Subcutaneous adipose tissue (tissue), 4 donors: Measurements from ENCODE around the gene CUBN. TPM values are rescaled to one million over a fixed set of nuclear protein-coding genes. Genes with fewer than 3 reads are reported as not detected.

Experiments
- total RNA-seq, 4 donors: library from RNA; depleted of rRNA; stranded (reverse); fragments of >200 nt; gene quantifications; one replicate each; pipeline ENCODE4 v1.1.0, GENCODE V29; 2016
- TF ChIP-seq, protein P1 (sequence below): fragments of 450-650 bp; IDR thresholded peaks from one replicate; pipeline ENCODE4 v1.5.1; 2016; ENCODE audit warnings: low read depth, mild to moderate bottlenecking, control low read depth, antibody characterized with exemption, moderate library complexity

Gene CUBN
- total RNA-seq, 4 donors from 2014 or later: 1.9 to 6.6 (median 4.8) TPM

DNA sequence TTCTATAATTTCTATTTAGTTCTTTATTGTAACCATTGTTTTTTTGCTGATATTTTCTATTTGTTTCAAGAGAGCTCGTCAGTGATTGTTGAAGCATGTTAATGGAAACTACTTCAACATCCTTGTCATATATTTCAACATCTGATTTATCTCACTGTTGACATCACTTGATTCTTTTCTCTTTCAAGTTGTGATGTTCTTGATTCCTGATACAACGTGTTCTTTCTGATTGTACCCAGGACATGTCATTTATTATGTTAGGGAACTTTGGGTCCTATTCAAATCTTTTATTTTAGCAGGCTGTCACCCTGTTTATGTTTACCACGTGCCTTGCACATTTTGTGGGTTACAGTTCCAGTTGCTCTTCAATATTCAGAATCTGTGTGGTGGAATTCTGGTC lies 232.6 kb downstream of the CUBN start:
- TF ChIP-seq, protein P1, sequence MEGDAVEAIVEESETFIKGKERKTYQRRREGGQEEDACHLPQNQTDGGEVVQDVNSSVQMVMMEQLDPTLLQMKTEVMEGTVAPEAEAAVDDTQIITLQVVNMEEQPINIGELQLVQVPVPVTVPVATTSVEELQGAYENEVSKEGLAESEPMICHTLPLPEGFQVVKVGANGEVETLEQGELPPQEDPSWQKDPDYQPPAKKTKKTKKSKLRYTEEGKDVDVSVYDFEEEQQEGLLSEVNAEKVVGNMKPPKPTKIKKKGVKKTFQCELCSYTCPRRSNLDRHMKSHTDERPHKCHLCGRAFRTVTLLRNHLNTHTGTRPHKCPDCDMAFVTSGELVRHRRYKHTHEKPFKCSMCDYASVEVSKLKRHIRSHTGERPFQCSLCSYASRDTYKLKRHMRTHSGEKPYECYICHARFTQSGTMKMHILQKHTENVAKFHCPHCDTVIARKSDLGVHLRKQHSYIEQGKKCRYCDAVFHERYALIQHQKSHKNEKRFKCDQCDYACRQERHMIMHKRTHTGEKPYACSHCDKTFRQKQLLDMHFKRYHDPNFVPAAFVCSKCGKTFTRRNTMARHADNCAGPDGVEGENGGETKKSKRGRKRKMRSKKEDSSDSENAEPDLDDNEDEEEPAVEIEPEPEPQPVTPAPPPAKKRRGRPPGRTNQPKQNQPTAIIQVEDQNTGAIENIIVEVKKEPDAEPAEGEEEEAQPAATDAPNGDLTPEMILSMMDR: no peak

DNA sequence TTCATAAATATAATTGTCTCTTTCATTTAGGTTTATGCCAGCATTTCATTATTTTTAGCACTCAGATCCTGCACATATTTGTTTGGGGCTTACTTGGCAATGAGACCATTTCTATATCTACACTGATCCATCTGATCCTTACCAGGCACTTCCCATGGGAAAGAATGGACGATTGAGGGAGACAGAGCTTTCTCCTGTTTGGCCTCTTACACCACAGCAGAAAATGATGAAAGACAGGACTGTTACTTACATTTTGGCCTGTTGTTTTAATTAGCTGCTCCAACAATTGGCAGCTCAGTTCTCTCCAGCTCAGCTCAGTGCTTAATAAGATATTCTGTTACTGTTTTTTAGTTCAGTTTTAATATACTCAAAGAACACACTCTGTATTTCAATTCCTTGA lies 234.8 kb downstream of the CUBN start:
- TF ChIP-seq, protein P1: no peak

DNA sequence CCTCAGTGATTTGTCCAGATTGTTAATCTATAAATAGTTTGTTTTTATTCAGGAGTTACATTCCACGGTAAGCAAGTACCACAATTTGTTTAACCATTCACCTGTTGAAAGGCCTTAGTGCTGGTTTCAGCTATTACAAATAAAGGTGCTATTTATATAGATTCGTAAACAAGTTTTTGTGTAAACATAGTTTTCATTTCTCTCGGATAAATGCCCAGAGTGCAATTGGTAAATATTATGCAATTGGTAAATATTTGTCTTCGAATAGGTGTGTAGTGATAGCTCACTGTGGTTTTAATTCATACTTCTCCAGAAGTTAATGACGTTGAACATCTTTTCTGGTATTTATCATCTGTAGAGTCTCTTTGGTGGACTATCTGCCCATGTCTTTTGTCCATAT lies 235.9 kb downstream of the CUBN start:
- TF ChIP-seq, protein P1: no peak

DNA sequence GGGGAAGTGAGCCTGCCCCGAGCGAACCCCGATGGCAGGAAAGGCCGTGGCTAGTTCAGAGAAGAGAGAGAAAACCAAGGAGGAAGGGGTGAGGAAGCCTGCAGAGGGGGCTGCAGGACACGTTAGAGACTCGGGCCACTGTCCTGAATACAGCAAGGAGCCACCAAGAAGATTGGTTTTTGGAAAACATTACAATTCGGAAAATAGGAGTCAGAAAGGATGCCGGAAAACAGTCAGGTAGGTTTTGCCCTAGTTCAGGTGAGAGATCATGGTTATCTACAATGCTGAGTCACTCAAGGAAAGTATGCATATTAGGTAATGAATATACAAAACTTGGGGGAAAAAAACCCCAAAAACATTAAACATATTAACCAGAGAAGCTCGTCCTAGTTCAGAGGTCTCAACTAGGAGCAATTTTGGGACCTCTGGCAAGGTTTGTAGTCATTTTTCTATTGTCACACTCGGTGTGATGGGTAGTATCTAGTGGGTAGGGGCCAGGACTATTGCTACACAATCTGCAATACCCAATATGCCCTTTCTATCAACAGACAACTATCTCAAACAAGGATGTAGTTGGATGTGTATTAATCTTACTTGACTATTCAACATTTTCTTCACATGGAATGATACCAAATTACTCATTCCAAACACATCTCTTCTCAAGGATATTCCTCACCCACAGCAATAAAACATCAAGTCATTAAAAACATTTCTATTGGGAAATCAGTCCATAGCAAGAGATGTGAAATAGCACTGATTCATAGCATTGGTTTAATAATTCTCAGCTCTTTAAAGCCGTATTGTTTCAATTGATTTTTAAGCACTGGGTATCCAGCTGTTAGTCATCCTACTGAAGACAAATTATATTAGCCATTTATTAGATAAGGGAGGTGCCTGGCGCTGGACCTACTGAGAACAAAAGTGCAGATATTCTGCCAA lies 238.0 kb downstream of the CUBN start:
- TF ChIP-seq, protein P1: no peak

DNA sequence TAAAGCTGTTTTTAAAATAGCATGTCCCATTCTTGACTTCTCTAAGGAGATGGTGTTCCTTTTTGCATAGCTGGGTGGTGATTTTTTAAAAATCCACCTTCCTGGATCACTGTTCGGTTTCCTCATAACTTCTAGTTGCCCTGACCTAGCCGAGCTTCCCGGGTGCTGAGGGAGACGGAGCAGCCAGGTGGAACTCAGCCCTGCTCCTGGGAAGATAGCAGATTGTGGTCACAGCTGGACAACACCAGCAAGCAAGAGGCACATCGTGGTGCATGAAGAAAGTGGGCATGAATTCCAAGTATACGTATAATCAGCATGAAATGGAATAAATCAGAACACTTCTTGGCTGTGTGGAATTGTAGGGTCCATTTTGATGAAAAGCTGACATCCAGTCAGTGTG lies 238.9 kb downstream of the CUBN start:
- TF ChIP-seq, protein P1: no peak

DNA sequence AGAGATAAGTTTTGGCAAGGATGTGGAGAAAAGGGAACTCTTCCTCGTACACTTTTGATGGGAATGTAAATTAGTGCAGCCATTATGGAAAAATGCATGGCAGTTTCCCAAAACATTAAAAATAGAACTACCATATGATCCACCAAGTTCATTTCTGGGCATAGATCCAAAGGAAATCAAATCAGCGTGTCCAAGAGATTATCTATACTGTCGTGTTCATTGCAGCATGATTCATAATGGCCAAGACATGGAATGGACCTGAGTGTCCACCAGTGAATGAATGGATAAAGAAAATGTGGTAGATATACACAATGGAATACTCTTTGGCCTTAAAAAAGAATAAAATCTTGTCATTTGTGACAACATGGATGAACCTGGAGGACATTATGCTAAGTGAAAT lies 242.0 kb downstream of the CUBN start:
- TF ChIP-seq, protein P1: no peak

DNA sequence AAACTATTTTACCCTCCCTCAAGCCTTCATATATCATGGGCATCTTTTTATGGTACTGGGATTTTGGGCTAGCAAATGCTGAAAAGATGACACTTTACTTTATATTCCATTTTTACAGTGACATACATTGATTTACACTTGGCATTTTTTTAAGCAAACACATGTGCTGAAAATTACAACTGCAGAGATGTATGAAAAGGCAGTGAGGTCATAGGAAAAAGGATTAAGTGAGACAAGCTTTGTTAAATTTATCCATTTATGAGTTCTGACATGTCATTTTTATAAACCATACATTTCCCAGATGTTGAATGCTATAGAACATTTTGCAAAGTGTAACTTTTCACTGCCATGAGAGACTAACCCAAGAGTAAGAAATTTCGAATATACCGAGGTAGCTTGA lies 243.6 kb downstream of the CUBN start:
- TF ChIP-seq, protein P1: no peak
